Stimulated activated CD4-positive, alpha-beta T cell treated with anti-CD3 and anti-CD28 coated beads, Interleukin-2, amount 100 ng/mL, for 48 hours (primary cell): Measurements from ENCODE around the gene TCF4.
A peak's percentile ranks its signal among the peaks of the same experiment; 100 is the strongest.

ENCODE experiments used
- DNase-seq, 2 donors: peaks; one replicate each; pipeline ENCODE4 v3.0.0-alpha.2; 2020

TCF4 gene

GRCh38 chr18:55338978-55339650 lies 248.9 kb downstream of the TCF4 start:
- no peak for DNase-seq

GRCh38 chr18:55337908-55338521 lies 250.0 kb downstream of the TCF4 start:
- no peak for DNase-seq

- no peak for DNase-seq
Measured at GRCh38 chr18:55337138-55337537, 250.9 kb downstream of the TCF4 start.

- DNase-seq: no peak
Measured at GRCh38 chr18:55336438-55337100, 251.4 kb downstream of the TCF4 start.

DNA sequence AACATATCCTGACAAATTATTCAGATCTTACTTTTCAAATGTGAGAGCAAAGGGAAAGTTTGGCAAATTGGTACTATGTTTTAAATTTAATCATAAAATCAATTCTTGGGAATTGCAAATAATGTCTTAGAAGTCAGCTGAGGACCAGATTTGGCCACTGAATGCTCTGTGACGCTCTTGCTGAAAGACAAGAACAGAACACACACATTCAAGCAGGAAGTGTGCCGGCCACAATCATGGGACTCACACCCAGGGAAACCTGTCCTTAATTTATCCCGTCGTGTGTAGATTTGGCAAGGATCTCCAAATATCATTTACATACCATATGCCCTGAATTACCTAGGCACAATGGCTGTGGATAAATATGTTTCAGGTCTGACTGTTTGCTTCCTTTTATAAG lies 253.1 kb downstream of the TCF4 start:
- DNase-seq: no peak

DNA sequence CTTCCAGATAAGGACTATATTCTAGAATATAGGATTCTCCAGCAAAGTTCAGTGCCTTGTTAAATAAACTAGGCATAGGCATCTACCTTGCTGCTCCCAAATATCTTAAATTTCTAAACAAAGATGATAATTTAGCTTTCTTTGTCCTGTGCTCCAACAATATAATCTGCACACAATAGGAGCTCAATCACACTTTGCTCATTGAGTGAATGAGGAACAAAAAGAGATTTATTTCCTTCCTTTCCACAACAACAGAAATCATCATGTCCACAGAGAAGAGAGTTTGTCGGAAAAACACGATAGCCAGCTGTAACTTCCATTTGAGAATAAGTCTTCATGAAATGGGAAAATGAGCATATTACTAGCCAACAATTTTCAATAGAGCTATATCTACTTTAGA lies 256.7 kb downstream of the TCF4 start:
- no peak for DNase-seq

- DNase-seq: no peak
Measured at GRCh38 chr18:55328301-55328700, 259.7 kb downstream of the TCF4 start.

- no peak for DNase-seq
Measured at GRCh38 chr18:55327454-55327853, 260.5 kb downstream of the TCF4 start.

DNA sequence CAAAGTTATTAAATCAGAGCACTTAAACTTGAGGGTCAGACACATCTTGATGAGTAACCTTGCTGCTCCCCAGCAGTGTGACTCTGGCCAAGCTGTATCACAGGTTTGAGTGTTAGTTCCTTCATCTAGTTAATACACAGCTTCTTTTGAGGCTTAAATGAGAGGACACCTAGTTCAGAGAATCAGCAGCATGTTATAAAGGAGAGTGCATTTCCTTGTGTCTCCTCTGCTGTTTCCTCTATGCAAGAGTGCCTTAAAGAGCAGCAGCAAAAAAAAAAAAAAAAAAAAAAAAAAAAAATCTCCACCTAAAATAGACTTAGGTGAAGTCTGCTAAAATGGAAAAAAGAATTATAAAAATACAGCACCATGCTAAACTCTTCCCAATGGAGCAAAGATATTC lies 261.9 kb downstream of the TCF4 start:
- DNase-seq: no peak

DNA sequence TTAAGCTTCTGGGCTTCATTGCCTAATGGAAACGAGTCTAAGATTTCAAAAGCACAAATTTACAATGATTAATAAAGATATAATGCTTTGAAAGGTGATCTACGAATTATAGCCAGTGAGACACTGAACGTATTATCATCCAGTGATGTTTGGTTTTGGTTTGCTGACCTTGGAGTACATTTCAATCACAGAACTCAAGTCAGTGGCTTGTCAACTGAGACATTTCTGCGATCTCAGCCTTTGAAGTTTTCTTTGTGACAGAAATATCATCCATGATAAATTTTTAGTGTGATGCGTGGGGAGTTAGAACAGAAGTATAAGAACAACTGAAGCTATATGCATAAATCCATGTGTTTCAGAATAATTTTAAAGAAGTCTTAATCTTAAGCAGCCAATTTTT lies 263.8 kb downstream of the TCF4 start:
- no peak for DNase-seq

DNA sequence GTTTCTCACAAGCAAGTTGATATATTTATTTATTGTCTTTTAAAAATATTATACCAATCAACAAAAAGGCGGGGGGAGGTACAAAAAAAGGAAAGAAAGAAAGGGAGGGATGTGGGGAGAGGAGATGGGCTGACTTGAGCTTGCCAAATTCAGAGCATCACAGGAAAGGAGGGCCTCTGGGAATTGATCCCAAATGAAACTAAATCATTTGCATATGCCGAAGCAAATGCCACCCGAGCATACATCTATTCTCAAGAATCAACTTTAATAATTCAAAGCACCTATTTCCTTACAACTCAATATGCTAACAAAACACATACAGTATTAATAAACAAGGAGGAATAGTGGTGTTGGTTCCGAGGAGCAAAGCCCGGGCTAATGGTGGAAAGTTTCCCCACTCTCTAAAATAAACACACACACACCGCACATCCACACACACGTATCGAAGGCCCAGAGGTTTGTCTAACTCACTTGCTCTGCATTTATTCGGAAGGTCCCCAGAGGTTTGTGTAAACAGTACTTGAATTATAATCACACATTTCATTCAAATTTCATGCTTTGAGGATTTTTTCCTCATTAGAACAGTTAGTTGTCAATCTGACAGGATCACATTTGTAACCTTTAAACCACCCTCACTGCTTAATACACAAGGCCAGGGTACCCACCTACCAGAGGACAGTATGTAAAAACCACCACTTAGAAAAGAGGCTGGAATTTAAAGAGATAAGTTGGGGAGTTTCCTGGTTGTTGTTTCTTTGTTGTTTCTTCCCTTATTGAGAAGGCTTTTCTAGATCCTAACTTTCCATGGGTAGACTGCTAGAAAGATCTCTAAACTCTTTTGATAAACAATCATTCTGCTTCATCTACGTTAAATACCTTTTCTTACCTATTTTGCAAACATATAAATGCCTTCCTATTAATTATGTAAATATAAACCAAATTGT lies 264.7 kb downstream of the TCF4 start:
- no peak for DNase-seq

DNA sequence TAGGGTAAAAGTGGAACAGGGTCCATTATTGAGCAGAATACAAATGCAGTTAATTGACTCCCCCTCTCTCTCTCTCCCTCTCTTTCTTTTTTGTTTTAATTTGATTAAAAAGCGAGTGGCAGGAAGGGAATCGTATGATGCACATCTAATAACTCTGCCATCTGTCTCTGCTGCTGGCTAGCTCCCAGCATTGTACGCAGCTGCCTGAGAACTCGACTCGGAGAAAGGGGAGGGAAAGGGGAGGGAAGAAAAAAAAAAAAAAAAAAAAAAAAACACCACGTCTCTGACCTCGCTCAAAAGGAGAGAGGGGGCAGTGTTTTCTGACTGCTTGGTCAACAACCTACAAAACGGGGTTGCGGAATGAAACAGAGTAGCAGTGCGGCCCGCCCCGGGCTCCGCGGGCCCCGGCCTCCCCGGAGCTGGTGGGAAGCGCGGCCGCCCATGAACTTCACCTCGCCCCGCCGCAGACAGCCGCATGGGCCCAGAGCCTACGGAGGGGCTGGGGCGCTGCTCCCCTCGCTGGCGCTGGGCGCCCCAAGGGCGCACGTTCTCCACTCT lies 265.7 kb downstream of the TCF4 start:
- no peak for DNase-seq

DNA sequence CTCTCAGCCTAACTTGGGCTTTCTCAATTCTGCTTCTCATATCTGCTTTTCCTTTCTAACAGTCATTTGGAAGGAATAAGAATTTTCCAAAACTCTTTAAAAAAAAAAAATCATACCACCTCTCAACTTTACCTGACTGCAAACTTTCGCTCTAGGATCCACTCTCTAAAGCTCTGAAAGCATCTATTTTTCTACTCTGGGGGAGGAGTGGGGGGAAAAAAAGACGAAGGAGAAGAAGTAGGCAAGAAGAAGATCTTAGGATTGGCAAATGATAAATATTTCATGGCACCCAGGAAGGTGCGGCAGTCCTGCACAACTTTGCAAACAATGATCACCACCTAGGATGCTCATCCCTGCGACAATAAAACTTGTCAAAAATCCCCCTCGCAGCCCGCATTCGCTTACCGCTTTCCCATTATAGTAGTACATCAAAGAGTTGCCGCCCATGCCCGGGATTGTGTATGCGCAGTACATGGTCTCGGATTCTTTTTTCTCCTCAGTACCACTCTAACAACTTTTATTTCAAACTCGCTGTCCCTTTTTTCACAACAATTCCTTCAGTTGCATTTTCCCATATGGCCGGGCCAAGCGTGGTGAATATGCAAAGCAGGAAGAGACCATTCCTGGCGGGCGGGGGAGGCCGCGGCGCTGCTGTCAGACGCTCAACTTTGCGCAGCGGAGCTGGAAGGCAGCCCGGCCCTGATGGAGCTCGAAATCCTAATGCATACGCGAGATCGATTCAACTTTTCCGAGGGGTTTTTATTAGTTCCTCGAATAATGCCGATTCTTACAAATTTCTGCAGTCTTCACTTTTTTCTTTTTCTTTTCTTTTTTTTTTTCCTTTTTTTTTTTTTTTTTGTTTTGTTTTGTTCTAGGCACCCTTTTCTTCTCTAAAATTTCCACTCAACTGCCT lies 266.5 kb downstream of the TCF4 start:
- peak; percentile 10 to 11 for DNase-seq

DNA sequence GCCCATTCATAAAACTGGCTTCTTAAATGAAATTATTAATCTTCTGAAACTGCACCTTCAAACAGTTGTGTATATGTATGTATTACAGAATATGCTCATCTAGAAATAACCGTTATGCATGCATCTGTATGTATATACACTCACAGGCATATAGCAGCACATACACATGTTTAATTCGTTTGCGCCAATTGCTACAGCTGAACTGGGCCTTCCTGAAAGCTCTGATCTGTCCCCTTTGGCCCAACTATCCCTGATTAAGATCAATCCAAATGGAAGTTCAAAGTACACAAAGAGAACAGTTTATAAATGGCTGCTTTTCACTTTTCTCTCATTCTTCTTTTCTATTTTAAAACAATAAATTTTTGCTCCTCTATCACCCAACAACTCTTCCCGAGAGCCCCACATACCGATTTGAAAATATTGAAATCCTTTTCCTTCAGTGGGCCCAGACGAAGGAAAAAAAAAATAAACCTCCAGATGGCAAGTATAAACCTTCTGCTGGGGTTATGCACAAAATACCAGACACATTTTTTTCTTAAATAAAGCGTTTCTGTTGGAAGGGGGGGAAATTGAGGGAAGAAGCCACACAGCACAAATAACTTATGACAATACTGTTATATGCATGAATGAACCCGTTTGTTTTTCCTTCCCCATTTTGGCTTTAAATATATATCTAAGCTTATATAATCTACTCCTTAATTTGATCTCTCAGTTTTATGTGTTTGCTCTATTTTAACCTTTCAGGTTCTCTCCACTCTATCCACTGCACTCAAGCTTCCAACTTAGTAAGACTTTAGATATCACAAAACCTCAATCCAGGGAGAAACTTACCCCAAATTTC lies 267.3 kb downstream of the TCF4 start:
- no peak for DNase-seq

DNA sequence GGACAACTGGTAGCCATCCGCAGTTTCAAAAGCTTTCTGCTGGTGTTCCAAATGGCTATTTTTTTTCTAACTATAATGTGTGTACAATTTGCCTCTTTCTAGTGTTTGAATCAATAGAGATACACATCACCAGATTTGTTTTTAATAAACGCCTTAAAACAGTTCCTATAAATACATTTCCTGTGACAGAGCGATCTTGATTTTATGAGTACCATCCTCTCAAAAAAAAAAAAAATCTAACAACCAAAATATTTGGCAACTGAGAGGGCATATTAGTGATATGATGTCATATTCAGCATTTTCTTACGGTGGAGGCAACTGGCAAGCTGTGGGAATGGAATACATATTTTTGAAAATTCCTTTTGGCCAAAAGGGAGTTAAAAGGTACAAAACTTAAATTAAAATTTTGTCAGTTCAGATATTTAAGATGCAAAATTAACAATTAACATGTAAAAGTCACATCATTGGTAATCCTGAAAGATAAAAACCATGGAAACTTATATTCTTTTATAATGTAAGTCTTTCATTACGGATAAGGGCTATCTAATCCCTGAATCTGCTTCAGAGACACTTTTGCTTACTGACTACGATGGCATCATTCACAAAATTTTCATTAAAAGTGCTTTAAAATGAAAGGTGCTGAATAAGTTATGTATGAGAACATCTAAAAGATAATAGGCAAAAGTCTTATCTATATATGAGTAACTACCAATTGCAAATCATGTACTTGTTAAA lies 268.4 kb downstream of the TCF4 start:
- DNase-seq: no peak

DNA sequence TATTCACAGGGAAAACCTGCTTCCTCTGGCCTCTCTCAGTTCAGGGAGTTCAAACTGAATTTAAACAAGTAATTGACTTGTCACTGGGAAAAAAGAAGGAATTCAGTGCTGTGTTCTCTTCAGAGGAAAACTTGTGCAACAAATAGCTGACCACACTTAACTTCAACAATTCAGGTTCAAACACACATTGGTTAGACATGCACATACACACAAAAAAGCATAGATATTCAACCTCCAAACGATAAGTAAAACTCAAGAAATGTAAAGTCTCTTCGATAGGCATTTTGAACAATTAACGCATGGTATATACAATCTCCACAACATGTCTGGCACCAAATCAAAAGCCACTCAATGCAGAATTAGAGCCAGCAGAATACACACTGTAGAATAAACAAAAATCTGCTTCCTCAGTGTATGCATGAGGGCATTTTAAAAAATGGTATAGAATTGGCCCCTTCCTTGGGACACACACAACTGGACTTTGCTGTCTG lies 269.0 kb downstream of the TCF4 start:
- no peak for DNase-seq

GRCh38 chr18:55317864-55318263 lies 270.1 kb downstream of the TCF4 start:
- DNase-seq: no peak

- DNase-seq: no peak
Measured at GRCh38 chr18:55317324-55317723, 270.7 kb downstream of the TCF4 start.

- DNase-seq: no peak
Measured at GRCh38 chr18:55316486-55317184, 271.4 kb downstream of the TCF4 start.
